NT2/D1 (cell line): ENCODE results near the gene TDRD5.

ENCODE experiments used
- YY1 ChIP-seq: IDR thresholded peaks from 2 replicates; pipeline ENCODE4 v1.6.1; 2011; ENCODE audit not compliant: insufficient read length, insufficient read depth
- ZNF274 ChIP-seq: IDR thresholded peaks from 2 replicates; pipeline ENCODE4 v1.6.1; 2011; ENCODE audit warnings: mild to moderate bottlenecking, low read depth, low read length

GRCh38 chr1:179661018-179661417, 69.4 kb downstream of the TDRD5 start:
- TF ChIP-seq YY1 (no peak), ZNF274 (no peak)
